Lung (tissue), 12 donors: ENCODE measurements around the gene SHMT1. TPM values are rescaled to one million over a fixed set of nuclear protein-coding genes. Genes with fewer than 3 reads are reported as not detected.
"Not testable (repeated sequence)": the region's sequence is repeated elsewhere in the genome, so short reads cannot be mapped to it uniquely, and the experiment has no call there.

Experiments
- ATAC-seq: fragments of 200-7000 bp; cut with Tn5 transposase; one replicate; pipeline ENCODE4 v1.9.1; 2020; ENCODE audit warnings: moderate number of reproducible peaks; ENCODE audit not compliant: insufficient read depth, low FRiP score
- DNase-seq, 3 donors: peaks; one replicate each; pipeline ENCODE4 v3.0.0-alpha.2; 2013 to 2017
- H3K27ac ChIP-seq, 2 donors: one replicate each; pipeline ENCODE4 v1.5.1; 2013; ENCODE audit warnings: mild to moderate bottlenecking in 2 of 2, moderate library complexity in 2 of 2, control low read depth in 1 of 2, inconsistent platforms in 1 of 2, low read depth in 1 of 2, low read length in 1 of 2
- H3K27me3 ChIP-seq, 3 donors: one replicate each; pipeline ENCODE4 v1.5.1; 2013; ENCODE audit warnings: low read length in 2 of 3; ENCODE audit not compliant: control insufficient read depth in 3 of 3, insufficient read depth in 3 of 3
- H3K36me3 ChIP-seq, 4 donors: one replicate each; pipeline ENCODE4 v1.5.1; 2013; ENCODE audit warnings: low read length in 4 of 4, mild to moderate bottlenecking in 1 of 4, moderate library complexity in 1 of 4; ENCODE audit not compliant: control insufficient read depth in 4 of 4, insufficient read depth in 4 of 4
- H3K4me1 ChIP-seq, 5 donors: one replicate each; pipeline ENCODE4 v1.5.1; 2013; ENCODE audit warnings: low read length in 5 of 5, mild to moderate bottlenecking in 2 of 5, moderate library complexity in 1 of 5; ENCODE audit not compliant: control insufficient read depth in 5 of 5, insufficient read depth in 5 of 5
- H3K4me3 ChIP-seq: one replicate; pipeline ENCODE4 v1.5.1; 2013; ENCODE audit warnings: mild to moderate bottlenecking, control low read depth, moderate library complexity
- H3K9ac ChIP-seq, 2 donors: one replicate each; pipeline ENCODE4 v1.5.1; 2013; ENCODE audit warnings: low read length in 2 of 2, control low read depth in 1 of 2; ENCODE audit not compliant: insufficient read depth in 1 of 2
- H3K9me3 ChIP-seq, 4 donors: one replicate each; pipeline ENCODE4 v1.5.1; 2013; ENCODE audit warnings: low read length in 3 of 4, mild to moderate bottlenecking in 1 of 4, moderate library complexity in 1 of 4; ENCODE audit not compliant: control insufficient read depth in 4 of 4, insufficient read depth in 3 of 4
- CTCF ChIP-seq: IDR thresholded peaks from 2 replicates; pipeline ENCODE4 v1.5.1; 2012; ENCODE audit warnings: mild to moderate bottlenecking; ENCODE audit errors: control extremely low read depth, extremely low read depth
- WGBS, 2 donors: extraction: QIAGEN DNeasy Blood & Tissue Kit; methylation state at CpG; one replicate each; pipeline ENCODE4 v1.1.7; 2013; 5-methylcytosine and 5-hydroxymethylcytosine counted together
- polyA plus RNA-seq, 2 donors: library from polyadenylated mRNA; stranded (reverse); fragments of 200-250 nt; gene quantifications; one replicate each; pipeline ENCODE4 v1.2.1, GENCODE V29; 2013
- total RNA-seq, 2 donors: library from RNA; depleted of rRNA in 1 of 2; stranded (reverse); fragments of >200 nt in 1 of 2; gene quantifications; one replicate each; pipeline ENCODE4 v1.2.1, GENCODE V29; 2014 to 2021
- donor health status: control.
- donor health status: control.
- donor health status: Bipolar disorder and iron deficiency.
- donor health status: healthy.
- donor health status: DM: yes; HTN: yes; CAD: no.

Gene SHMT1
- total and polyA plus RNA-seq, 4 donors = 14.2 to 42.3 (median 25.3) TPM

- peak within 1 kb of the TSS in 1 of 2 donors; percentile 91 for H3K27ac ChIP-seq
- H3K4me3 ChIP-seq = no peak within 1 kb of the TSS
- H3K9me3 ChIP-seq = no peaks in the 10 kb centered on the region
- peaks cover 0 to 3% (median 0%) of the 10 kb centered on the region in 5 donors for H3K4me1 ChIP-seq
- DNase-seq = peak in 1 of 3 donors; percentile 47
- no peak within 1 kb of the TSS for H3K9ac ChIP-seq
- 48 to 49% methylated on average over 20 of the region's 20 CpGs for WGBS, 2 donors
- TF ChIP-seq CTCF = no peak
- H3K27me3 ChIP-seq = no peaks in the 10 kb centered on the region
- peak; percentile 78 for ATAC-seq
- no peaks in the 10 kb centered on the region for H3K36me3 ChIP-seq
Measured at GRCh38 chr17:18377437-18378204, 14.3 kb upstream of the SHMT1 start, which contains the start of gene EVPLL. EVPLL (plus strand) TSS chr17:18377778; CDS start chr17:18380938, 3,160 bp downstream.

GRCh38 chr17:18374216-18374615, 10.9 kb upstream of the SHMT1 start:
- Histone ChIP-seq H3K36me3 (no peaks in the 10 kb centered on the region), H3K27ac (no peak overlapping the region), H3K9me3 (no peaks in the 10 kb centered on the region), H3K27me3 (no peaks in the 10 kb centered on the region), H3K9ac (no peak overlapping the region), H3K4me3 (no peak overlapping the region), H3K4me1 (peaks cover 0 to 3% (median 0%) of the 10 kb centered on the region in 5 donors)
- ATAC-seq (no peak), DNase-seq (no peak)
- WGBS, 2 donors = 84 to 96% methylated on average over 7 of the region's 7 CpGs
- TF ChIP-seq CTCF = no peak

GRCh38 chr17:18373181-18373580, 9.8 kb upstream of the SHMT1 start:
- H3K36me3 ChIP-seq, H3K4me1 ChIP-seq, H3K27me3 ChIP-seq, ATAC-seq, DNase-seq, H3K9me3 ChIP-seq, H3K27ac ChIP-seq, H3K4me3 ChIP-seq, H3K9ac ChIP-seq: not testable (repeated sequence)
- 81 to 97% methylated on average over 6 of the region's 6 CpGs for WGBS, 2 donors

GRCh38 chr17:18371455-18371854, 8.1 kb upstream of the SHMT1 start:
- WGBS, 2 donors = 74 to 87% methylated on average over 7 of the region's 7 CpGs
- DNase-seq (no peak), ATAC-seq (no peak)

More at GRCh38 chr17:18371455-18371854, 8.1 kb upstream of the SHMT1 start:
- no peak for TF ChIP-seq CTCF
- H3K27ac ChIP-seq = no peak overlapping the region
- H3K9ac ChIP-seq = no peak overlapping the region
- H3K4me1 ChIP-seq = no peaks in the 10 kb centered on the region
- no peaks in the 10 kb centered on the region for H3K36me3 ChIP-seq
- no peak overlapping the region for H3K4me3 ChIP-seq
- H3K27me3 ChIP-seq = no peaks in the 10 kb centered on the region
- no peaks in the 10 kb centered on the region for H3K9me3 ChIP-seq
